T47D (cell line): ENCODE data around the gene KLHDC7B.
A peak's percentile ranks its signal among the peaks of the same experiment; 100 is the strongest.

Experiments used
- DNase-seq, 2 experiments: peaks; one replicate each; pipeline versions ENCODE4 v3.0.0 to v3.0.0-alpha.2; 2011 to 2012; ENCODE audit warnings: low read depth in 1 of 2, low spot score in 1 of 2
- JUND ChIP-seq: IDR thresholded peaks from 2 replicates; pipeline ENCODE4 v1.6.1; 2012; ENCODE audit warnings: low read depth
- in situ Hi-C: cut with HindIII; loops from 2 replicates; pipeline ENCODE4 v1.10.0; 2016; ENCODE audit warnings: low sequenced_read_pairs, low pct_unique_long_range_greater_than_20kb

Gene KLHDC7B

DNA sequence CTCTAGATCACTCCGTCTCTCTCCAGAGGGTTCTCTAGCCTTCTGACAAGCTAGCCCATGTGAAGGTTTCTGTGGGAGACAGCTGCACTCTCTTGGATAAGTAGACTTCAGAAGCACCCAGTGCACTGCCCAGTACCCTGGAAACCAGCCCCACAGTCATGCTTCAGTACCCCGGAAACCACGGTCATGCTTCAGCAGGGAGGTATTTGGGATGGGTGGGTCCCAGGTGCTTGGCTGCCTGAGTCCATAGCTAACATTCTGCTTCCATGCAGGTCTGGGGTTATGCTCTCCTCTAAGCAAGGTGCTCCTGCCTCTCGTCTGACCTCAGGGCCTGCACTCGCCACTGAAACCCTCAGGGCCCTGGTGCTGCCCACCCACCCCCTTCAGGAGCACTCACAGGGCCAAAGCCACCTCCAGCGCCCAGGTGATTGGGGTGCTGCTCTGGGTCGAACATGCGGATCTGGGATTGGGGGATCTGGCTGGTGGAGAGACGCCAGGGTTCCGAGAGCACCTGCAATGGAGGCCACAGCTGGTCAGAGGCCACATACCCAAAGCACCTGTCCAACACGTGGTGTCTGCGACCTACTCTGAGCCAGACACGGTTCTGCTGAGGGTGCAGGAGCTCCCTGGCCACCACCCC, 24.3 kb downstream of the KLHDC7B start:
- in situ Hi-C loops, result no loop called here
- DNase-seq, result no peak
- TF ChIP-seq JUND, result no peak

- in situ Hi-C loops, result no loop called here
- no peak for TF ChIP-seq JUND
- DNase-seq, result no peak
These were observed 25.2 kb downstream of the KLHDC7B start for GRCh38 chr22:50570861-50571260.

- in situ Hi-C loops, result no loop called here
These were observed 25.8 kb downstream of the KLHDC7B start for GRCh38 chr22:50571264-50572175.

DNA sequence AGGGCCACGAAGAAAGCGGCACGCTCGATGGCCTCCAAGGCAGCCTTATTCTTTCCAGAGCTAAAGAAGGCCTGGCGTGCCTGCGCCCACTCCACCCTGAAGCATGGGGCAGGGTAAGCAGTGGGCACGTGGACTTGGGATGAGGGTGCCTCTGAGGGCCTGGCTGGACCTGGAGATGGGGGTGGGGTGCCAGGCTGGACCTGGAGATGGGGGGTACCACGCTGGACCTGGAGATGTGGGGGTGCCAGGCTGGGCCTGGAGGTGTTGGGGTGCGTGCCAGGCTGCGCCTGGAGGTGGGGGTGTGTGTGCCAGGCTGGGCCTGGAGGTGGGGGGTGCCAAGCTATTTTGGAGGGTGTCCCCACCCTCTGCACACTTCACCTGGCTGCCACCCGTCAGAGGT, 27.3 kb downstream of the KLHDC7B start:
- no peak for TF ChIP-seq JUND
- in situ Hi-C loops, result no loop called here

More at GRCh38 chr22:50571264-50572175, 25.8 kb downstream of the KLHDC7B start:
- no peak for TF ChIP-seq JUND
- DNase-seq, result no peak

GRCh38 chr22:50573491-50574382, 28.0 kb downstream of the KLHDC7B start:
- DNase-seq, result no peak
- in situ Hi-C loops, result no loop called here
- TF ChIP-seq JUND, result no peak

More for the DNA sequence above, 27.3 kb downstream of the KLHDC7B start:
- DNase-seq, result no peak

GRCh38 chr22:50574383-50574755, 28.7 kb downstream of the KLHDC7B start:
- DNase-seq, result no peak
- no peak for TF ChIP-seq JUND
- in situ Hi-C loops, result no loop called here

GRCh38 chr22:50575426-50575941, 29.8 kb downstream of the KLHDC7B start:
- TF ChIP-seq JUND, result no peak
- in situ Hi-C loops, result no loop called here
- DNase-seq, result no peak

DNA sequence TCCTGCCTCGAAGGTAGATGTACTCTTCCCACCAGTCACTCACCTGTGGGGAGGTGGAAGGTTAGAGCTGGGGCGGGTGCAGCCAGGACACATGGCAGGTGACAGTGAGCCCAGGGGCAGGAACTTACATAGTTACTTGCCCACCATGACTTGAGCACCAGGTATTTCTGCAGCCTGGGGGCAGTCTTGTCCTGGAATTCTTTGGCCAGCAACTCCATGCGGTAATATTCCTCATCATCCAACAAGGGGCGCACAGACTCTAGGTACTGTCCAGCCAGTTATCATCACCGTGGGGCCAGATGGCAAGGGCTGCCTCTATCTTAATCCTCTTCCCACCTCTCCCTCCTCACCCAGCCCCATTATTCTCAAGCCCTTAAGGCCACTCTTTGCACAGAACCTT, 30.4 kb downstream of the KLHDC7B start:
- DNase-seq, result peak in 1 of 2 experiments; percentile 62
- in situ Hi-C loops, result no loop called here
- TF ChIP-seq JUND, result no peak

GRCh38 chr22:50576806-50577696, 31.4 kb downstream of the KLHDC7B start:
- TF ChIP-seq JUND, result no peak
- in situ Hi-C loops, result no loop called here
- DNase-seq, result no peak

DNA sequence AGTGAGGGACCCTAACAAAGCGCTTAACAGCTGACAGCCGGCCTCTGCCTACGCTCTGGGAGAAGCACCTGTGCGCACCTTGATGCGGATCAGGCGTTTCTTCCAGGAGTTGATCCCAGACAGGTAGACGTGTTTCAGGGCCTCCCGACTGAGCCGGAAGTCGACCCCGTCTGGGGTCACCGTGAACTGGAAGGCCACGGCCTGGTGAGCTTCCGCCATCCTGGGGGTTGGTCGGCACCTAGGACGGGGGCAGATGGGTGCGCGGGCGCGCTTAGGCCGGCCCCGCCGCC, 31.9 kb downstream of the KLHDC7B start:
- DNase-seq, result no peak
- in situ Hi-C loops, result no loop called here
- TF ChIP-seq JUND, result no peak

DNA sequence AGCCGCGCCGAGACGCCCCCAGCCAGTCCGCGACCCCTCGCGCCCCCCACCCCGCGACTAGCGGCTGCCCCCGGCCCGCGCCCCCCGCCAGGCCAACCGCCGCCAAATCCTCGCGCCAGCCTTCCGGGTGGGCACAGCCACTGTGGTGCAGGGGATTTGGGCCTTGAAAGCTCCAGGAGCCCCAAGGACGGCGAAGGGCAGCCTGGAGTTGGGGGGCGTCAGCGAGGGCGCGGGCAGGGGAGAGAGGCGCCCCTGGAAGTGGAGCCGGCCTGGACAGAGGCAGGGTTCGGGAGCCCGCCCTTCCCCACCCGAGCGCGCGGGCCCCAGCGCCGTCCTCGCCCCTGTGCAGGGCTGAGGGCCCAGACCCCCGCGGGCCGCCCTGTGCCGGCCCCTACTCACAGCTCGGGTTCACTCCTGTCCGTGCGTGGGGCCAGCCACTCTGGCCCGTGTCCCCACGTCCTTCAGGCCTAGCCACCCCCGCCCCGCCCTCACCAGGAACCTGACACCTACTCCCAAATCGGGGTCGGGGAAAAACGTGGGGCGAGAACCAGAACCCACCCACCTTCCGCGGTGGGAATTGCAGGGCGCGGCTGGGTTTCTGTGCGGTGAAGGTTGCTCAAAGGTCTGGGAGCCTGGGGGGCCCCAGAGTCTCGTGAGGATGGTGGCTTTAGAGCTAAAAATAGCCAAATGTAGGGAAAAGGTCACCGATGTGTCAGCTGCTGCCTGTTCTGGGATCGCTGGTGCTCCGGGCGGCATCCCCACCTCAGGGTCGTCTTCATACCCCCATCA, 32.5 kb downstream of the KLHDC7B start, which contains the start of gene CPT1B:
Gene CPT1B (minus strand): TSS at position 441 of the 789 bp plus-strand sequence. CDS start 512 bp downstream, outside the sequence.
- no peak for TF ChIP-seq JUND
- DNase-seq, result no peak
- in situ Hi-C loops, result no loop called here
